HEK293 (cell line): ENCODE measurements around the gene HERC2.

ENCODE experiments used
- CTCF ChIP-seq: fragments of 450-650 bp; formaldehyde crosslinking; IDR thresholded peaks from 2 replicates; pipeline ENCODE4 v1.5.1; 2016; ENCODE audit warnings: missing biosample characterization, missing genetic modification characterization
- SALL2 ChIP-seq: fragments of 450-650 bp; formaldehyde crosslinking; IDR thresholded peaks from 2 replicates; pipeline ENCODE4 v1.5.0; 2017; ENCODE audit warnings: missing biosample characterization, mild to moderate bottlenecking, missing genetic modification characterization, borderline replicate concordance
- ZBTB7A ChIP-seq: fragments of 450-650 bp; formaldehyde crosslinking; IDR thresholded peaks from 2 replicates; pipeline ENCODE4 v1.5.1; 2016; ENCODE audit warnings: low read depth, missing biosample characterization, missing genetic modification characterization
- ZNF24 ChIP-seq: fragments of 450-650 bp; formaldehyde crosslinking; IDR thresholded peaks from 2 replicates; pipeline ENCODE4 v1.5.1; 2016; ENCODE audit warnings: missing biosample characterization, missing genetic modification characterization
- ZNF501 ChIP-seq: fragments of 450-650 bp; formaldehyde crosslinking; IDR thresholded peaks from 2 replicates; pipeline ENCODE4 v1.5.1; 2016; ENCODE audit warnings: missing biosample characterization, missing genetic modification characterization
- ZNF571 ChIP-seq: fragments of 450-650 bp; formaldehyde crosslinking; IDR thresholded peaks from 2 replicates; pipeline ENCODE4 v1.5.0; 2017; ENCODE audit warnings: missing biosample characterization, missing genetic modification characterization

- TF ChIP-seq CTCF (tag by site-specific recombination) (no peak), ZNF501 (tag by site-specific recombination) (no peak), ZNF571 (no peak), ZNF24 (tag by site-specific recombination) (no peak), SALL2 (no peak), ZBTB7A (tag by site-specific recombination) (no peak)
Observed at GRCh38 chr15:28096670-28097431, 225.1 kb downstream of the HERC2 start.
